GM19099 (cell line): ENCODE measurements around the gene TAC4.

Source experiments
- POLR2A ChIP-seq: IDR thresholded peaks from 3 replicates; pipeline ENCODE4 v1.6.1; 2011; ENCODE audit warnings: low read depth; ENCODE audit not compliant: insufficient read length; ENCODE audit errors: extremely low read depth

The TAC4 gene, protein sequence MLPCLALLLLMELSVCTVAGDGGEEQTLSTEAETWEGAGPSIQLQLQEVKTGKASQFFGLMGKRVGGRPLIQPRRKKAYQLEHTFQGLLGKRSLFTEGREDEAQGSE

DNA sequence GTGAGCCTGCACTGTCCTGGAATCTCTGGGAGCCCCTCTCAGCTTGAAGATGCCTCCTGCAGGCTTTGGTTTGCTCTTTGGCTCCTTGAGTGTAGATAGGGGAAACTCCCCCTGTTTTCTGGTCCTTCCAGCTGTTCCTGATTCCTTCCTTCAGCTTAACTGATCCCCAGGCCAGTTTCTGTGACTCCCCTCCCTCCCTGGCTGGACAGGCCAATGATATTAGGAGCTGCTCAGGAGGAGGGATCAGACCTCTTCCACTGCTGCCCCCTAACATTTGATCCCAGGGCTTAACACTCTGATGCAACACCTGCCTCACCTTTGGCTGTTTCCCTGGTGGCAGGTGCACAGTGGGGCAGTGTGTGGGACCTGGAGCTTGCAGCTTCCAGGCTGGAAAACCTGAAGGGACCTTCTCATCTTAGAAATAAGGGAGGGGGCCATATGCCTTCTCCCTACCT lies at the start of gene TAC4:
Gene TAC4 (minus strand): TSS at position 51 of the 455 bp plus-strand sequence. CDS start 52 bp downstream, outside the sequence.
- TF ChIP-seq POLR2A: no peak

DNA sequence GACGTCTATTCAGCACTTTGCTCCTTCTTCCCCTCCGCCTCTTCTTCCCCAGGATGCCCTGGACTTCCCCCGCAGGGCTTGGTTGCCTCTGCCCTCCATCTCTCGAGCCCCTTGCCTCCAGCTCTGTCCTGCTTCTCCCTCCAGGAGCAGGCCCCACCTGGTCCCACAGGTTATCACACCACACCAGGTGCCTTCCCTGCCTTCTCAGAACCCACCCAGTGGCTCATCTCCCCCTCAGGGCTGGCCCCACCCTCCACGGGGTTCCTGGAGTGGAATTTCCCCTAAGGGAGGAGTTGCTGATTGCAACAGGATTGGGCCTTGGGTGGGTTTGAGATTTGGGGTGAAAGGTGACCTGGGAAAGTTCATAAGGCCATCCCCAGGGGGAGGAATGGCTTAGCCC lies 49.0 kb upstream of the TAC4 start:
- TF ChIP-seq POLR2A: no peak

DNA sequence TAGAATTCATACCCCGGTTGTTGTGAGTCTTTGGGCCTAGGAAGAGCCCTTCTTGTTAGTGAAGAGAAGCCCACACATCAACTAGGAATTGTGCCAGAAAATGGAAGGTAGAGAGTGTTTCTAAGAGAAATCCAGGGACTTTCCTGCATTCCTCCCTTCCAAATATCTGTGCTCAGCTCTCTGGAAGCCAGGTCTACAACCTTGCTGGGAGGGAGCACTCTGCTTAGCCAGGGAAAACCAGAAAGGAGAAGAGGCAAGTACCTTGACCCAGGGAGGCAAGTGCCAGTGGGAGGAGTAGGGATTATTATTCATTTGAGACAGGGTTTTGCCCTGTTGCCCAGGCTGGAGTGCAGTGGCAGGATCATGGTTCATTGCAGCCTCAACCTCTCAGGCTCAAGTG lies 48.4 kb upstream of the TAC4 start:
- TF ChIP-seq POLR2A: no peak

DNA sequence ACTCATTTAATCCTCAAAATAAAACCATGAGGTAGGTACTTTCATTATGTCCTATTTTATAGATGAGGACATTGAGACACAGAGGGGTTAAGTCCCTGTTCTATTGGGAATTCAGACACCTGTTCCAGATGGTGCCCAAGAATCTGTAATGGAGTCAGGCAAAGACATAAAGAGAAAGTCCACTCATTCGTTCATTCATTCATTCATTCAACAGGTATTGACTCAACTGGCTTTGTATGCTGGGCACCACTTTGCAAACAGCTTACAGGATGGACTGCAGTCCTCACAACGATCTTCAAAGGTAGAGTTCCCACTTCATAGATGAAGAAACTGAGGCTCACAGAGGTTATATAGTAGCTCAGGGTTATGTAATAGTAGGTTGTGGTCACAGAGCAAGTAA lies 47.9 kb upstream of the TAC4 start:
- no peak for TF ChIP-seq POLR2A

DNA sequence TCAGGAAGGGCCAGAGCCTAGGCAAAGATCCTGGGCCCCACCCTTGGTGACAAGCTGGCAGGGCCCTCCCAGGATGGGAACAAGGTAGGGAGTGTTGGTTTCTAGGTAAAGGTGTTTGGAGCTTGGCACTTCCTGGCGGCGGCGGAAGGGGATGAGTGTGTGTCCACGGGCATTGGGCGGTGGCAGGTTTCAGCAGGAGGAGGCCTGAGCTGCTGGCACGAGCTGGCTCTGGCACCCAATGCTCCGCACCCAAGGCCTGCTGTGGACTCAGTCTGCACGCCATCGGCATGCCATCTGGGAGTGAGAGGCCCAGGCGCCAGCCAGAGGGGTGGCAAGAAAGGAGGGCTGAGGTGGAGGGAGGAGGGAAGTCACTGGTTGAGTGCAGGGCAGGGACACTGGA lies 46.9 kb upstream of the TAC4 start:
- no peak for TF ChIP-seq POLR2A

DNA sequence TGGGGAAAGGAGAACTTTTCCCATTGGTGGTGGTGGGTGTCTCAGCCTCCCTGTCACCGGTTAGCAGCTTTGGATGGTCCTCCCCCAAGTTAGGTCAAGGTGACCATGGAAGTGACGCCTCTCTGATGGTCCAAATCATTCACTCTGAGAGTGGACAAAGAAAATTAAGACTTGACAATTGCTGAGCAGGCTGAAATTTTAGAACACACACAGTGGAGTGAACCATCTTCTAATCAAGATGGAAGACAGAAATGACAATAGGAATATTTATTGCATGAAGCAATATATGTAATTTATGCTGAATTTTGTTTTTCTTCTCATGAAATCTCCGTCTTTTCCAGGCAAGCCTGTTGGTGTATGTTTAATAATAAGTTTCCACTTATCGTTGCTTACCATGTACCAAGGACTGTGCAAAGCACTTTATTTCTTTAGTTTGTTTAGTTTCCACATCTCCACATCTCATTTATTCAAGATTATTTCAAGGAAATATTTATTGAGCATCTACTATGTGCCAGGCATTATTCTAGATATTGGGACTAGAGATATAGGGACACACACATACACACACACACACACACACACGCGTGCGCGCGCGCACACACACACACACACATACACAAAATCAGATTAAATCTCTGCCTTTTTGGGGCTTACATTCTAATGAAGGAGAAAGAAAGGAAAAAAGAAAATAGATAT lies 44.0 kb upstream of the TAC4 start:
- TF ChIP-seq POLR2A: no peak

DNA sequence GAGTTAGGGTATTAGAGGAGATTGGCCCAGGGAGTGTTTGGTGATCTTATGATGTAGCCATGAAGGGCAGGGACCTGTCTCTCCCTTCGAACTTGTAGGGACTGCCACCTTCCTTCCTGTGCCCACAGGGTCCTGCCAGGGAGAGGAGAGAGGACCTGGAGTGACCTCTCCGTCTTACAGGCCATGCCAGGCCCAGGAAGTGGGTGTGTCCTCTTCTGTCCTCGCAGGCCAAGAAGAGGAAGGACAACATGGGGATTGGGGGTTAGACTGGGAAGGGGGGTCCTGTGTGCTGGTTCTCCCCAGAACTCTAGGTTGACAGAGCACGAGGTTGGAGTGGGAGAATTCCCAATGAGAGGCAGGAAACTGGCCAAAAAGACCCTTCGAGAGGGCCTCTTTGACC lies 43.4 kb upstream of the TAC4 start:
- no peak for TF ChIP-seq POLR2A

DNA sequence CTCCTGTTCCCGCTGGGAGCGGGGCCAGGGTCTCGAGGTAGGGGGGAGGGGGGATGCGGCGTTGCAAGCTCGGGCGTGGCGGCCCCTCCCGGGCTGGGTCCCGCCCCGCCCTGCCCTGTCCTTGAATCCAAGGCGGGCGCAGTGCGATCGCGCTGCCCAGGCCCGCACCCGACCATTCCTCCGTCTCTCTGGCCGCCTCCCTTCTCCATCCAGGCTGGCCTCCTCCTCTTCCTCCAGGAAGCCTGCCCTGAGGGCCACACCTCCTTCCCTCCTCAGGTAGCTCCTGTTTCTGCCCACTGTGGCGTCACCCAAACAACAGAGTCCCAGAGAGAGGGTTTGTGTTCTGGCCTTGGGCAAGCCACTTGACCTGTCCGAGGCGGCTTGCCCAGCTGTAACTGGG lies 43.0 kb upstream of the TAC4 start:
- TF ChIP-seq POLR2A: no peak

DNA sequence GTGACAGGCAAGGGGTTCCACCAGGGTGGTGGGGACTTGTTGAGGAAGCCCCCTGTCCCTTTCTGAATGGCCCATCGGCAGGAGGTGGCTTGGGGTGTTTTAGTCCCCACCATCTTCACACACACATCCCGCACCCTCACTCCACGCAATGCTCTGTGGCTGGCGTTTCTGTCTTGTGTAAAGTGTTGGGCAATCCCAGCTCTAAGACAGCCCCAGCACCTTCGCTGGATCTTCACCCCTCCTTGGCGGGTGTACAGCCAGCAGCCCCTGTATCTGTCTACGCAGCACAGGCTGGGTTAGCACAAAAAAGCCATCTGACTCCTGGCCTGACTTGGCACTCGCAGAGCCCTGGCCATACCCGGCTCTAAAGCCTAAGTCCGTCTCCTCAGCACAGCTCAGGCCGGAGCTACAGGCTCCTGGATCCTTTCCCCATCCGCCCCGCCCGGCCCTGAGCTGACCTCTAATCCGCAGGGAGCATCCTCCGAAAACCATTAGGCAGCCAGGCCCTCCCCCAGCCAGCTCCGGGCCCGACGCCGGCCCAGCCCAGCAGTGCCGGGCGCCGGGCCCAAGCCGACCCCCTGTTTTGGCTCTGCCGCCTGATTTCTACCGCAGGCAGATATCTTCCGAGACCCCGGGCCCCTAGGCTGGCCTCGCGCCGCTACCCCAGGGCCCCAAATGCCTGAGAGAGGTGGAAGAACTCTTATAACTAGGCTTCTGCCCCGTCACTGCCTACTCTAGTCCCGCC lies 42.4 kb upstream of the TAC4 start:
- no peak for TF ChIP-seq POLR2A

DNA sequence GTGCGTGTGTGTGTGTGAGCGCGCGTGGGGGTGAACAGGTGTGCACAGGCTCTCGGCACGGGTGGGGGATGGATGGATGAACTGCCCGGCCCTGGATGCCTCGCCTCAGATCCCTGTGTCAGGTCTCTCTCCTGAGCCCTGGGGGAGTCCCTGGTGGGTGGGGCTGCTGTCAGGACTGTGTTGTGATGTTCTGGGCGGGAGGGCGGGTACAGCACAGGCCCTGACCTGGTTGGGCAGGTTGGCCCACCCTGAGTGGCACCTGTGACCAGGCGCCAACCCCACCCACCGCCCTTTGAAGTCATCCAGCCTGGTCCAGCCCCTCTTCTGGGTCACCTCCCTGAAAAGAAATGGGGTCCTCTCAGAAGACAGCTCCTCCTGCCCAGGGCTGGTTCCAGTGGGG lies 41.6 kb upstream of the TAC4 start:
- no peak for TF ChIP-seq POLR2A

DNA sequence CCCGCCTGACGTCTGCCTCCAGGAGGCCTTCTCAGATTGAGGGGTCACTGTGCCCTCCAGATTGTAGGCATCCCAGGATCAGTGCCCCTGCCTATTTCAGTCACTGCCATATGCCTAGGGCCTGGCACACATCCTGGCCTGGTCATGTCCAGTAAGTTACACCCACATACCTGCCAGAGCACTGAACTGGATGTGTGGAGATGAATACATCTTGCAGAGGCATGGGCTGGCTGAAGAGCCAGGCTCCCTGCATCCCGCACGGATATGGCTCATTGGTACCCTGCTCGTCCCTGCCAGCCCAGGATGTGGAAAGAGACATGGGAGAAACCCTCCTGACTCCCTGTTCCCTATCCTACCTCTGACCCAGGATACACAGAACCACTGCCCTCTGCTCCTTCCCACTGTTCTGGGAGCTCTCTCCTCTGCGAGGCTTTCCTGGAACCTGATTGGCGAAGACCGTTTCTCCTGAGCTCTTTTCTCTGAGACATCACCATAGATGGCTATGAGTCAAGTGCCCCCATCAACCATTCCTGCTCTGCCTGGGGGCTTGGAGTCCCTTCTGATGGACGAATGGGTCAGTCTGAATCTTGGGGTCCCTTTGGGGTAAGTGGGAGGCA lies 40.0 kb upstream of the TAC4 start:
- no peak for TF ChIP-seq POLR2A

DNA sequence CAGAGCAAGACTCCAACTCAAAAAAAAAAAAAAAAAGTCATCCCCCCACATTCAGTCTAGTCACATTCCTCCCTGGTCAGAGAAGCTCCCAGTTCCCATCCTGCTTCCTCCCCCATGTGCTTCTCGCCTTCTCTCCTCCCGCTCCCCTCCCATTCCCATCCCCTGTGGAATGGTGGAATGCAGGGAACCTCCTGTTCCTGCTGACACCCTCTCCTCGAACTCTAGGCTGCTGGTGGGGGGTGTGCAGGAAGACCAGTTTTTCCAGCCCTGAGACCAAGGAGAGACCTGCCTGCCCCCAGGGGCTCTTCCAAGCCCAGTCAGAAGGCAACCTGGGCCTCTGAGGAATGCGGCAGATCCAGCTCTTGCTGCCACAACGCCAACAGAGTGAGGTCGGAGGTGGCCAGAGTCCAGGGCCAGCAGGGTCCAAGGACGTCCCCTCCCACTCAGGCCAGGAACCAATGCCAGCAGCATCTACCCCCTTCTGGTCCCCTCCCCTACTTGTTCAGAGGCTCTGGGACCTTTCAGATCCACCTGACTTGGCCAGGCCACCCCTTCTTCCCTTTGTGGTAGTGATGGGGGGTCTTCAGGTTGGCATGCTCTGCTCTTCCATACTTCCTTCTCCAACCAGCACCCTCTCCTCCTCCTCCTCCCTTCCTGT lies 39.3 kb upstream of the TAC4 start:
- TF ChIP-seq POLR2A: no peak

DNA sequence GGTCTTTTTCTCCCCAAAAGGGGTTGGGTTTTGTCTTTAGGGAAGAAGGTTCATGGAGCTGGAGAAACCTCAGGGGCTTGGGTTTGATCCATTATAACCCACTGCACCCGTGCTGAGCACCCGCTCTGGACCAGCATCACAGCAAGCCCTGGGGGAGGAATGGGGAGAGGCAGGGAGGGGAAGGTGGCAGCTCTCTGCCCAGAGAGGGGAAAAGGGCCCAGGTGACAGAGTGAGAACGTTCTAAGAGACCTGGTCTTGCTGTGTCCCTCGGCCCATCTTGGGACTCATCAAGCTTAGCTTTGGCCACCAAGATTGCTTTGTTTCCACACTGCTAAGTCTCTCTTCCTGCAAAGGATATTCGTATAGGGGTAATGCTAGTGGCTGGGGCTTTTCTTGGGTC lies 38.2 kb upstream of the TAC4 start:
- no peak for TF ChIP-seq POLR2A

DNA sequence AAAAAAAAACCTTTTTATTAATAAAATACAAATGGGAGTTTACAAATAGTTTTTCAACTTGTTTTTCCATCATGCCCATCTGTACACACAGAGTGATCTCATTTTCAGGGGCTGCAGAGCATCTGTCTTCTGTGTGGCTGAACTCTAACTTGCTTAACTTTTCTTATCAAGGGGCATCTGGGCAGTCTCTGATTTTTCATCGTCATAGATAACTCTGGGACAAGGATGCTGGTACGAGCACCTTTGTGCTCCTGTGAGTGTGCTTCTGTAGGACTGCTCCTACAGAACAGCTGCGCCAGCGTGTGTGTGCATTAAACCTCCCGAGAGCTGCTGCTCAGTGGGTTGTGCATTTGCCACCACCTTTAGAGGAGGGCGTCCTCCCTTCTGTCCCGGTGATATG lies 34.6 kb upstream of the TAC4 start:
- no peak for TF ChIP-seq POLR2A

DNA sequence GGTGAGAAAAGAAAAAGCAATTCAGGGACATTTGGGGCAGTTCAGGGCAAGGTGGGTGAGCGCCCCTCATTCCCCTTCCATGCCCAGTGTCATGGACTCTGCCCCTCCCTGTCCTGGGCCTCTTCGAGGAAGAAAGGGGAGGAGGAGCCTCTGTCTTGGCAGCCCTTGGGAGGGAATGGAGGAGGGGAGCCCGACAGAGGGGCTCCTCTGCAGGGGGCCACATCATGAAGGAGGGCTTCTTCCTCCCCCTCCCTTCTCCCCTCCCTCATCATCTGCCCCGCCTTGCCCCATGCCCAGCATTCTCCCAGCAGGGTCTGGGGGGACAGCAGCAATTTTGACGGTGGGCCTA lies 33.2 kb upstream of the TAC4 start:
- TF ChIP-seq POLR2A: no peak

DNA sequence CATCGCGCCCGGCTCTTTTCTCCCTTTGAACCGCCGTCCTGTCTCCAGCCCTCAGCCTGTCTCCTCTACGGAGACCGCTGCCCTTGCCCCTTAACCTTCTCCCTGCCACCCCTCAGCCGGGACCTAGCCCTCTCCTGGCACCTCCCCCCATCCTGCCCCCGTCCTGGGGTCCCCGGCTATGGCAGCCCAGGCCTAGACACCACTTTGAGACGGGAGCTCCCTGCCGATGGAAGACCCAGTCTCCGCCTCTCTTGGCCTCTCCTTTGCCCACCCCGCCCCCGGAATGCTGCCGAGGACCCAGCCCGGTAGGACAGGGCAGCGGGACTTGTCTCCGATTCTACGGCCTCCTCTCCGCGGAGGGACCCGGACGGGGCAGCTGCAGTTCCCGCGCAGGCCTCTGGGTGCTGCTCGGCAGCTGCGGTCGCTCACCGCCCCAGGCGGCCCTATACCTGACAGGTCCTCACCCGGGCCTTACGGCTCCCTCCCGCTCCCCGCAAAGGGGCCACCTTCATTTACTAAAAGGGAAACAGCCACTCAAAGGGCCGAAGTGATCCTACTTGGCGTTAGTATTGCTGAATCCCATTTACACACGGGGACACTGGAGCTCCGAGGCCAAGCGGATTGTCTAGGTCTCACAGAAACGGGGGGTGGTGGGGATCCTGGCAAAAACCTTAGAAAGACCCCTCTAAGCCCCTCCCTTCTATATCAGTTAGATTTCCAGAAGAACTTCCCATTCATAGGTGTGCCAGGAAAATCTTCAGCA lies 32.6 kb upstream of the TAC4 start:
- TF ChIP-seq POLR2A: no peak
